Stimulated activated naive CD4-positive, alpha-beta T cell treated with Interleukin-2 at 50 U/mL for 16 hours (primary cell): ENCODE measurements around the gene USF3.

Experiments used
- DNase-seq: peaks from one replicate; lab custom pipeline; 2025; lab: John Stamatoyannopoulos, UW

USF3 gene

DNA sequence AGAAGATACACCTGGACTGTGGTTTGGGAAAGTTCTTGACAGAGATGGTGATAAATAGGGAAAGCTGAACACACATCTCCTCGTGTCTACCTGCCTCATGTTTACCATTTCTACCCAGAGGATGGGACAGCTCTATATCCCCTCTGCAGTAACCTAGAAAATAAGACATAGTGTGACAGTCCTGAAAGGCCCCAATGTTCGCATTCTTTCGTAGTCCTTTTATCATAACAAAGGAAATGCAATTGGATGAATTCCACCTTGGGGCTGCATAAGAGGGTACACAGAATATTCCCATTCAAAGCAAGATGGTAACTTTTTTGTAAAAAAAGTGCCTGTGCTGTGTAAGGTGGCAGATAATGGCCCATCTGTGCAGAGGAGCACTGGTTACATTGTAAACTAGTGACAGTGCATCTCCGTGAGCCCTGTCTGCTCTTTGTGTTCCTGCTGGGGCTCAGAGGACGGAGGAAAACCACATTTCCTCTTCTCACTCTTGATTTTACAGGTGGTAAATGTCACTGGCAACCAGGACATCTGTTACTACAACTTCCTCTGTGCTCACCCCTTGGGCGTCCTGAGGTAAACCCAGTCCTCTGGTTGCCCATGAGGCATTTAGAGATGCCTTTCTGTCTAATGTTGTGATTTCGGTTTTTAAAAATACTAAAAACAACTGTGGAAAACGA is 89.8 kb downstream of the USF3 start:
- DNase-seq: no peak

GRCh38 chr3:113602836-113603235 is 93.6 kb downstream of the USF3 start:
- no peak for DNase-seq

DNA sequence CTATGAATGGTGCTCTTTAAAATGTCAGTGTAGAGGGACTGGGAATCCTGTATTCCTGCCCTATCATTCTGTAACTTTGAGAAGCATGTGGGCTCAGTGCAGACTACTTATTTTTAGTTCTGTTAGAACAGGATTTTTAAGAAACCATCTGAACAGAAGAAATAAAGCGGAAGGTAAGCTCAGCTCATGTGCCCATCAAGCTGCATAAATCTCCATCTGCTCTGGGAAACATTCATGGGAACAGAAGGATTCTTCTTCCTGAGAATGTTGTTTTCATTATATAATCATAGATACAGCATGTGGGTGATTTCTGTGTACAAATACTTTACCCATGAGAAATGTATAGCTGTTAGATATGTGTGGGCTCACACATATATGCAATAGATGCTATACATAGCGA is 94.2 kb downstream of the USF3 start:
- no peak for DNase-seq

- DNase-seq: no peak
Observed at GRCh38 chr3:113601240-113601639, 95.2 kb downstream of the USF3 start.

DNA sequence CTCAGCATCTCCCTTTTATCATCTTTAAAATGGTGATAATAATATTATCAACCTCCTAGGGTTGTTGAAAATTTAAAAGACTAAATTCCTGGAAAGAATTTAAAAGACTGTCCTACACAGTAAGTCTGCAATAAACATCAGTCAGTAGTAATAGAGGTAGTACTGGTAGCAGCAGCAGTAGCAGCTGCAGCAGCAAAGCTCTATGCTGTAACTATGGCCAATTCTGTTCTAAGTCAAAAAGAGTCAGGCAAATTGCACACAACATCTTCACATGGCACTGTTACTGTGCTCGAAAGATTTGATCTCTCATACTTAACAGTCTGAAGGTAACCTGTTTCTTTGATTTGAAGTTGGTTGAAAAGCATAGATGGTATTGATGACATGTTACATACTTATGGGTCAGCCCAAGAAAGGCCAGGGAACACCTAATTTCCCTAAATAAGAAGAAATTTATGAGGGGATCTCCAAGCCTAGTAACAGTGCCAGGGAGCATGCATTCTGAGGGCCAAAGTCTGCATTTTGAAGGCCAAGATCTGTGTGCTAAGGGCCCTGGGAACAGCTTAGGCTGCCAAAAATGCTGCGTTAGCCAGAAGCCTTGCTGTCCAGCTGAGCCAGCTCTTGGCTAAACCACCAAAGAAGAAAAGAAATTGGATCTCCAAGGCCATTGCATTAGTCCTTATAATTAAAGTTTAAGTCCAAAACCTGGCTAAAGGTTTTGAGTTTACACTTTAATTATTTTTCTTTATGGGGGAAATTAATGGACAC is 95.8 kb downstream of the USF3 start:
- no peak for DNase-seq
